T-cell (primary cell): Measurements from ENCODE around the gene COL15A1. TPM values are rescaled to one million over a fixed set of nuclear protein-coding genes. Genes with fewer than 3 reads are reported as not detected.

Experiments
- ATAC-seq, 4 experiments: fragments of 200-7000 bp in 3 of 4; fragments of 150-1000 bp in 1 of 4; cut with Tn5 transposase; replicated peaks in 1 of 4; 1 replicate in 3 of 4; 2 replicates in 1 of 4; pipeline ENCODE4 v1.10.0; 2021; ENCODE audit warnings: moderate library complexity in 3 of 4, mild to moderate bottlenecking in 2 of 4, moderate number of reproducible peaks in 1 of 4
- CTCF ChIA-PET, 2 donors: fragments of 300-600 bp; sonication (Branson Sonifier 250); formaldehyde crosslinking; loops; one replicate each; lab custom pipeline; 2022; ENCODE audit warnings: antibody characterized with exemption in 2 of 2; lab: Charles Lee
- POLR2A ChIA-PET, 2 donors: fragments of 300-600 bp; sonication (Branson Sonifier 250); formaldehyde crosslinking; loops; one replicate each; lab custom pipeline; 2022; ENCODE audit warnings: antibody characterized with exemption in 2 of 2; lab: Charles Lee
- DNase-seq, 35 experiments: peaks; one replicate each; pipeline versions ENCODE4 v3.0.0 to v3.0.0-alpha.2; 2013 to 2023
- H3K27ac ChIP-seq: one replicate; pipeline ENCODE4 v1.5.1; 2013; ENCODE audit warnings: low read length
- H3K27me3 ChIP-seq, 2 experiments: replicated peaks in 1 of 2; 1 replicate in 1 of 2; 2 replicates in 1 of 2; pipeline versions ENCODE4 v1.6.1 to v1.7.0; 2013; ENCODE audit warnings: low read length in 1 of 2, mixed read lengths in 1 of 2; ENCODE audit not compliant: control insufficient read depth in 2 of 2, insufficient read depth in 2 of 2; ENCODE audit errors: extremely low read depth in 1 of 2
- H3K36me3 ChIP-seq, 2 donors: 1 replicate in 1 of 2; 2 replicates in 1 of 2; pipeline versions ENCODE4 v1.6.1 to v1.7.0; 2013; ENCODE audit warnings: low read length in 1 of 2; ENCODE audit not compliant: control insufficient read depth in 2 of 2, insufficient read depth in 1 of 2; ENCODE audit errors: extremely low read depth in 1 of 2
- H3K4me1 ChIP-seq, 2 experiments: 1 replicate in 1 of 2; 2 replicates in 1 of 2; pipeline versions ENCODE4 v1.6.1 to v1.7.0; 2013; ENCODE audit warnings: low read length in 2 of 2, mixed read lengths in 1 of 2; ENCODE audit not compliant: insufficient read depth in 2 of 2, control insufficient read depth in 1 of 2; ENCODE audit errors: extremely low read depth in 1 of 2
- H3K4me3 ChIP-seq, 2 donors: 1 replicate in 1 of 2; 2 replicates in 1 of 2; pipeline versions ENCODE4 v1.5.1 to v1.7.0; 2013; ENCODE audit warnings: mild to moderate bottlenecking in 2 of 2, low read length in 1 of 2, moderate library complexity in 1 of 2; ENCODE audit not compliant: control insufficient read depth in 1 of 2; ENCODE audit errors: extremely low read depth in 1 of 2
- H3K9me3 ChIP-seq: 2 replicates; pipeline ENCODE4 v1.7.0; 2013
- H3K27ac Mint-ChIP-seq, 2 donors: one replicate each; pipeline ENCODE4 v1.8.0; 2020 to 2021; ENCODE audit warnings: mild to moderate bottlenecking in 2 of 2, mixed read lengths in 2 of 2
- H3K27me3 Mint-ChIP-seq, 2 donors: one replicate each; pipeline ENCODE4 v1.8.0; 2021 to 2022; ENCODE audit warnings: mixed read lengths in 2 of 2
- H3K36me3 Mint-ChIP-seq: one replicate; pipeline ENCODE4 v1.8.0; 2021; ENCODE audit warnings: mixed read lengths
- H3K4me1 Mint-ChIP-seq, 3 donors: one replicate each; pipeline ENCODE4 v1.8.0; 2020 to 2022; ENCODE audit warnings: mixed read lengths in 3 of 3, mild to moderate bottlenecking in 1 of 3
- H3K4me3 Mint-ChIP-seq, 3 donors: one replicate each; pipeline ENCODE4 v1.8.0; 2020 to 2022; ENCODE audit warnings: mild to moderate bottlenecking in 3 of 3, mixed read lengths in 3 of 3, moderate library complexity in 3 of 3
- H3K9me3 Mint-ChIP-seq, 3 donors: one replicate each; pipeline ENCODE4 v1.8.0; 2020 to 2022; ENCODE audit warnings: mixed read lengths in 3 of 3
- WGBS: methylation state at CpG from one replicate; pipeline ENCODE4 v1.1.5; 2013; ENCODE audit warnings: missing lambda C conversion rate; ENCODE audit not compliant: insufficient coverage; 5-methylcytosine and 5-hydroxymethylcytosine counted together
- total RNA-seq, 35 experiments: library from RNA in 6 of 35; stranded (reverse) in 6 of 35; fragments of 120-200 nt in 1 of 35; gene quantifications; one replicate each; pipeline versions ENCODE4 v1.2.1 to v1.2.4 and lab custom pipeline; 2013 to 2026

COL15A1 gene
- total RNA-seq, 5 donors from 2014 or later (not counting 1 experiment from before 2014, with no cell fraction given) = 0.15 to 0.20 (median 0.19) TPM; not detected in 2

GRCh38 chr9:98994172-98995058, 50.7 kb downstream of the COL15A1 start:
- peaks cover 0 to 10% of the 10 kb centered on the region in 2 experiments for H3K4me1 ChIP-seq
- CTCF ChIA-PET = interaction anchor here in 1 of 2 donors (10.5 kb wide), 1 partner anchor 145 kb away, joined by 106 read pairs; no protein-coding TSS in a partner anchor
- peaks cover 0 to 7% of the 10 kb centered on the region in 2 donors for H3K27me3 Mint-ChIP-seq
- H3K27ac ChIP-seq = no peak overlapping the region
- H3K4me3 Mint-ChIP-seq = no peak overlapping the region
- POLR2A ChIA-PET = no interaction called here
- H3K36me3 ChIP-seq = no peaks in the 10 kb centered on the region
- H3K36me3 Mint-ChIP-seq = no peaks in the 10 kb centered on the region
- peaks cover 0 to 5% (median 0%) of the 10 kb centered on the region in 3 donors for H3K4me1 Mint-ChIP-seq
- H3K27me3 ChIP-seq = peaks cover 0 to 27% of the 10 kb centered on the region in 2 experiments
- 87% methylated on average over 8 of the region's 12 CpGs for WGBS
- H3K9me3 ChIP-seq = no peaks in the 10 kb centered on the region
- no peaks in the 10 kb centered on the region for H3K9me3 Mint-ChIP-seq
- no peak for ATAC-seq
- H3K27ac Mint-ChIP-seq = no peak overlapping the region
- DNase-seq = no peak
- no peak overlapping the region for H3K4me3 ChIP-seq

GRCh38 chr9:98995059-98995671, 51.5 kb downstream of the COL15A1 start:
- Histone ChIP-seq H3K4me3 (no peak overlapping the region), H3K9me3 (no peaks in the 10 kb centered on the region), H3K27me3 (peaks cover 0 to 27% of the 10 kb centered on the region in 2 experiments), H3K36me3 (no peaks in the 10 kb centered on the region), H3K4me1 (peaks cover 0 to 10% of the 10 kb centered on the region in 2 experiments), H3K27ac (no peak overlapping the region)
- no peak overlapping the region for H3K4me3 Mint-ChIP-seq
- H3K9me3 Mint-ChIP-seq = no peaks in the 10 kb centered on the region
- ChIA-PET POLR2A (no interaction called here), CTCF (interaction anchor here (0.6 to 10.5 kb wide), 3 partner anchors 9 to 145 kb away, joined by 3 to 108 read pairs (median 106); no protein-coding TSS in a partner anchor)
- 91% methylated on average over 2 of the region's 3 CpGs for WGBS
- H3K27me3 Mint-ChIP-seq = peaks cover 0 to 7% of the 10 kb centered on the region in 2 donors
- no peak for DNase-seq
- peaks cover 0 to 5% (median 0%) of the 10 kb centered on the region in 3 donors for H3K4me1 Mint-ChIP-seq
- no peak for ATAC-seq
- H3K27ac Mint-ChIP-seq = no peak overlapping the region
- no peaks in the 10 kb centered on the region for H3K36me3 Mint-ChIP-seq

- H3K27me3 ChIP-seq = peaks cover 0 to 27% of the 10 kb centered on the region in 2 experiments
- no peak for DNase-seq
These were observed 52.3 kb downstream of the COL15A1 start for GRCh38 chr9:98995971-98996504.

GRCh38 chr9:98997604-98998003, 53.9 kb downstream of the COL15A1 start:
- no peak overlapping the region for H3K4me3 ChIP-seq

More at GRCh38 chr9:98995971-98996504, 52.3 kb downstream of the COL15A1 start:
- no peaks in the 10 kb centered on the region for H3K36me3 Mint-ChIP-seq
- no peak overlapping the region for H3K27ac Mint-ChIP-seq
- ChIA-PET POLR2A (interaction anchor here in 1 of 2 donors (0.6 kb wide), 1 partner anchor 15 kb away, joined by 7 read pairs; no protein-coding TSS in a partner anchor), CTCF (interaction anchor here (1.2 to 10.5 kb wide), 3 partner anchors 143 to 154 kb away, joined by 4 to 108 read pairs (median 106); no protein-coding TSS in a partner anchor)
- ATAC-seq = no peak
- no peaks in the 10 kb centered on the region for H3K36me3 ChIP-seq
- no peak overlapping the region for H3K4me3 Mint-ChIP-seq
- no peaks in the 10 kb centered on the region for H3K9me3 ChIP-seq
- no peaks in the 10 kb centered on the region for H3K9me3 Mint-ChIP-seq
- H3K4me1 ChIP-seq = peaks cover 4 to 18% of the 10 kb centered on the region in 2 experiments
- 97% methylated on average over 4 of the region's 7 CpGs for WGBS
- no peak overlapping the region for H3K27ac ChIP-seq
- H3K4me3 ChIP-seq = no peak overlapping the region
- peaks cover 8 to 13% (median 8%) of the 10 kb centered on the region in 3 donors for H3K4me1 Mint-ChIP-seq
- peaks cover 0 to 7% of the 10 kb centered on the region in 2 donors for H3K27me3 Mint-ChIP-seq

GRCh38 chr9:98998441-98999151, 54.9 kb downstream of the COL15A1 start:
- ChIA-PET CTCF (interaction anchor here (0.6 to 10.5 kb wide), 8 partner anchors 15 to 142 kb away, joined by 3 to 108 read pairs (median 4); no protein-coding TSS in a partner anchor), POLR2A (no interaction called here)
- no peak overlapping the region for H3K27ac ChIP-seq
- H3K27me3 Mint-ChIP-seq = peaks cover 0 to 7% of the 10 kb centered on the region in 2 donors
- no peaks in the 10 kb centered on the region for H3K9me3 ChIP-seq
- H3K36me3 Mint-ChIP-seq = no peaks in the 10 kb centered on the region
- peaks cover 19 to 22% (median 21%) of the 10 kb centered on the region in 3 donors for H3K4me1 Mint-ChIP-seq
- H3K4me3 Mint-ChIP-seq = no peak overlapping the region
- H3K9me3 Mint-ChIP-seq = no peaks in the 10 kb centered on the region
- H3K27me3 ChIP-seq = peaks cover 0 to 25% of the 10 kb centered on the region in 2 experiments
- H3K36me3 ChIP-seq = no peaks in the 10 kb centered on the region
- peaks cover 10 to 19% of the 10 kb centered on the region in 2 experiments for H3K4me1 ChIP-seq
- DNase-seq (peak in 26 of 35 experiments; percentile 6 to 62 (median 35)), ATAC-seq (peak in 3 of 4 experiments; percentile 40 to 60 (median 51))
- H3K27ac Mint-ChIP-seq = no peak overlapping the region
- H3K4me3 ChIP-seq = no peak overlapping the region
- 54% methylated on average over 11 of the region's 19 CpGs for WGBS

More at GRCh38 chr9:98997604-98998003, 53.9 kb downstream of the COL15A1 start:
- Histone ChIP-seq H3K4me1 (peaks cover 10 to 19% of the 10 kb centered on the region in 2 experiments), H3K9me3 (no peaks in the 10 kb centered on the region), H3K27ac (no peak overlapping the region), H3K36me3 (no peaks in the 10 kb centered on the region), H3K27me3 (peaks cover 0 to 27% of the 10 kb centered on the region in 2 experiments)
- DNase-seq (no peak), ATAC-seq (no peak)
- Mint-ChIP-seq H3K27me3 (peaks cover 0 to 7% of the 10 kb centered on the region in 2 donors), H3K27ac (no peak overlapping the region), H3K9me3 (no peaks in the 10 kb centered on the region), H3K4me1 (peaks cover 17 to 21% (median 18%) of the 10 kb centered on the region in 3 donors), H3K4me3 (no peak overlapping the region), H3K36me3 (no peaks in the 10 kb centered on the region)
- WGBS = 61% methylated on average over 3 of the region's 4 CpGs
- ChIA-PET CTCF (interaction anchor here (0.6 to 10.5 kb wide), 4 partner anchors 23 to 143 kb away, joined by 3 to 108 read pairs (median 55); no protein-coding TSS in a partner anchor), POLR2A (no interaction called here)
